GM18508 (cell line): ENCODE data around the gene BCAM.
"Not testable (repeated sequence)": the region's sequence is repeated elsewhere in the genome, so short reads cannot be mapped to it uniquely, and the experiment has no call there.

ENCODE experiments used
- ATAC-seq: cut with Tn5 transposase; IDR thresholded peaks from one replicate; pipeline ENCODE4 v1.9.1; 2021; ENCODE audit warnings: moderate number of reproducible peaks; ENCODE audit not compliant: insufficient read depth, unreplicated experiment

BCAM gene

GRCh38 chr19:44846455-44847143, 37.7 kb downstream of the BCAM start:
- no peak for ATAC-seq

- no peak for ATAC-seq
Measured at GRCh38 chr19:44847144-44848035, 38.5 kb downstream of the BCAM start.

GRCh38 chr19:44848036-44848811, 39.3 kb downstream of the BCAM start:
- no peak for ATAC-seq

GRCh38 chr19:44848812-44849447, 40.0 kb downstream of the BCAM start:
- no peak for ATAC-seq

GRCh38 chr19:44850641-44851109, 41.8 kb downstream of the BCAM start:
- ATAC-seq, result no peak

GRCh38 chr19:44851427-44851826, 42.5 kb downstream of the BCAM start:
- no peak for ATAC-seq

GRCh38 chr19:44855606-44856005, 46.7 kb downstream of the BCAM start:
- no peak for ATAC-seq

- no peak for ATAC-seq
Measured at GRCh38 chr19:44856421-44857083, 47.6 kb downstream of the BCAM start.

- no peak for ATAC-seq
Measured at GRCh38 chr19:44857837-44858236, 48.9 kb downstream of the BCAM start.

GRCh38 chr19:44861576-44861975, 52.7 kb downstream of the BCAM start:
- not testable (repeated sequence) for ATAC-seq

GRCh38 chr19:44863990-44864389, 55.1 kb downstream of the BCAM start:
- no peak for ATAC-seq

GRCh38 chr19:44865196-44865767, 56.4 kb downstream of the BCAM start:
- no peak for ATAC-seq

- ATAC-seq, result no peak
Measured at GRCh38 chr19:44866664-44867063, 57.8 kb downstream of the BCAM start.

GRCh38 chr19:44867578-44867977, 58.7 kb downstream of the BCAM start:
- no peak for ATAC-seq

GRCh38 chr19:44869733-44870470, 61.0 kb downstream of the BCAM start:
- no peak for ATAC-seq
